NCI-H82 treated with DMSO at 0.1 percent for 48 hours (cell line): ENCODE measurements around the gene TDP1.
"Not testable (repeated sequence)": the region's sequence is repeated elsewhere in the genome, so short reads cannot be mapped to it uniquely, and the experiment has no call there.

ENCODE experiments used
- DNase-seq: peaks from one replicate; lab custom pipeline; 2025; ENCODE audit not compliant: unreplicated experiment; lab: John Stamatoyannopoulos, UW

Gene TDP1

GRCh38 chr14:89988787-89989186, 33.1 kb downstream of the TDP1 start:
- DNase-seq: no peak

- no peak for DNase-seq
Measured at GRCh38 chr14:89990218-89990617, 34.5 kb downstream of the TDP1 start.

GRCh38 chr14:89990623-89991275, 35.0 kb downstream of the TDP1 start:
- DNase-seq: no peak

GRCh38 chr14:89992273-89992672, 36.5 kb downstream of the TDP1 start:
- DNase-seq: no peak

- DNase-seq: no peak
Measured at GRCh38 chr14:89996963-89997362, 41.2 kb downstream of the TDP1 start.

GRCh38 chr14:90000935-90001334, 45.2 kb downstream of the TDP1 start:
- no peak for DNase-seq

GRCh38 chr14:90003526-90004307, 48.0 kb downstream of the TDP1 start:
- DNase-seq: no peak

GRCh38 chr14:90005441-90005840, 49.7 kb downstream of the TDP1 start:
- no peak for DNase-seq

- no peak for DNase-seq
Measured at GRCh38 chr14:90005939-90006530, 50.3 kb downstream of the TDP1 start.

GRCh38 chr14:90017371-90017770, 61.6 kb downstream of the TDP1 start:
- no peak for DNase-seq

- DNase-seq: no peak
Measured at GRCh38 chr14:90019824-90020523, 64.2 kb downstream of the TDP1 start.

- DNase-seq: no peak
Measured at GRCh38 chr14:90023176-90023896, 67.6 kb downstream of the TDP1 start.

- no peak for DNase-seq
Measured at GRCh38 chr14:90024910-90025309, 69.2 kb downstream of the TDP1 start.

- not testable (repeated sequence) for DNase-seq
Measured at GRCh38 chr14:90026608-90027007, 70.9 kb downstream of the TDP1 start.

GRCh38 chr14:90027842-90028241, 72.1 kb downstream of the TDP1 start:
- DNase-seq: peak; percentile 14

- no peak for DNase-seq
Measured at GRCh38 chr14:90034156-90034555, 78.4 kb downstream of the TDP1 start.

- DNase-seq: no peak
Measured at GRCh38 chr14:90034835-90035525, 79.3 kb downstream of the TDP1 start.

GRCh38 chr14:90039253-90040010, 83.7 kb downstream of the TDP1 start:
- peak; percentile 36 for DNase-seq

GRCh38 chr14:90040411-90040810, 84.7 kb downstream of the TDP1 start:
- no peak for DNase-seq
